WERI-Rb-1 (cell line): ENCODE results near the gene NR1D1.
A peak's percentile ranks its signal among the peaks of the same experiment; 100 is the strongest.

ENCODE experiments used
- DNase-seq: peaks from one replicate; pipeline ENCODE4 v3.0.0-alpha.2; 2020
- H3K27ac ChIP-seq: fragments of 250-450 bp; sonication (Bioruptor Pico); 2 replicates; pipeline ENCODE4 v1.5.1; 2020; ENCODE audit warnings: mild to moderate bottlenecking, moderate library complexity
- H3K27me3 ChIP-seq: fragments of 250-450 bp; sonication (Bioruptor Pico); 2 replicates; pipeline ENCODE4 v1.5.1; 2021; ENCODE audit warnings: mild to moderate bottlenecking, low read depth, moderate library complexity; ENCODE audit not compliant: insufficient read depth, severe bottlenecking
- H3K36me3 ChIP-seq: fragments of 250-450 bp; sonication (Bioruptor Pico); 2 replicates; pipeline ENCODE4 v1.5.1; 2020; ENCODE audit warnings: mild to moderate bottlenecking, moderate library complexity
- H3K4me3 ChIP-seq: 2 replicates; pipeline ENCODE4 v1.5.1; 2011; ENCODE audit warnings: low read depth, mild to moderate bottlenecking, control low read depth, low read length
- H3K9me3 ChIP-seq: fragments of 250-450 bp; sonication (Bioruptor Pico); 2 replicates; pipeline ENCODE4 v1.5.1; 2021; ENCODE audit warnings: mild to moderate bottlenecking, moderate library complexity; ENCODE audit not compliant: severe bottlenecking
- TF ChIP-seq, protein P1 (sequence below): IDR thresholded peaks from 2 replicates; pipeline ENCODE4 v1.5.1; 2011; ENCODE audit warnings: low read depth, mild to moderate bottlenecking, control low read depth, inconsistent platforms, low read length

The NR1D1 gene

DNA sequence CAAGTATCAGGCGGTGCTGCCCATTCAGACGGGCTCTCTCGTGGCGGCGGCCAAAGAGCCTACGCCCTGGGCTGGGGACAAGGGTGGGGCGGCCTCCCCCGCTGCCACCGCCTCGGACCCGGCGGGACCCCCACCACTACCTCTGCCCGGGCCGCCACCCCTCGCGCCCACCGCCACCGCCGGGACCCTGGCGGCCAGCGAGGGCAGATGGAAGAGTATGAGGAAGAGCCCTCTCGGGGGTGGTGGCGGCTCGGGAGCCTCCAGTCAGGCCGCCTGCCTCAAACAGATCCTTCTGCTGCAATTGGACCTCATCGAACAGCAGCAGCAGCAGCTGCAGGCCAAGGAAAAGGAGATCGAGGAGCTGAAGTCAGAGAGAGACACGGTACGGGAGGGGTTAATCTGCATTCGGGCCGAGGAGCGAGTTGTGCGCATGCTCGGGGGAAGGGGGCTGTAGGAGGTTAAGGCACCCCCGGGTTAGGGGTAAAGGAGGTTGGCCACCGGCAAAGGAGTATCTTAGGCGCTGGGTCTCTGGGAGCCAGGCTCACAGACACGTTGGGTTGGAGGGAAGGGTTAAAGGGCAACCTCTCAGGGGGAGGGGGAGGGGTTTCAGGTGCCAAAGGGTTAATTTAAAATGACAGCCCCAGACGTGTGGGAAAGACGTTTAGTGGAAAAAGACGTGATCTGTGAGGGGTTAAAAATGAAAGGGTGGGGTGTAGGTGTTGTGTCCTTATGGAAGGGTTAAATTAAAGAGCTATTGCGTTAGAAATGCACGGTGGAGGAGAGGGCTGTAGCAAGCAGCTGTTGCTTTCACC lies 22.8 kb upstream of the NR1D1 start:
- peak; percentile 85 for DNase-seq
- H3K27me3 ChIP-seq = no peaks in the 10 kb centered on the region

DNA sequence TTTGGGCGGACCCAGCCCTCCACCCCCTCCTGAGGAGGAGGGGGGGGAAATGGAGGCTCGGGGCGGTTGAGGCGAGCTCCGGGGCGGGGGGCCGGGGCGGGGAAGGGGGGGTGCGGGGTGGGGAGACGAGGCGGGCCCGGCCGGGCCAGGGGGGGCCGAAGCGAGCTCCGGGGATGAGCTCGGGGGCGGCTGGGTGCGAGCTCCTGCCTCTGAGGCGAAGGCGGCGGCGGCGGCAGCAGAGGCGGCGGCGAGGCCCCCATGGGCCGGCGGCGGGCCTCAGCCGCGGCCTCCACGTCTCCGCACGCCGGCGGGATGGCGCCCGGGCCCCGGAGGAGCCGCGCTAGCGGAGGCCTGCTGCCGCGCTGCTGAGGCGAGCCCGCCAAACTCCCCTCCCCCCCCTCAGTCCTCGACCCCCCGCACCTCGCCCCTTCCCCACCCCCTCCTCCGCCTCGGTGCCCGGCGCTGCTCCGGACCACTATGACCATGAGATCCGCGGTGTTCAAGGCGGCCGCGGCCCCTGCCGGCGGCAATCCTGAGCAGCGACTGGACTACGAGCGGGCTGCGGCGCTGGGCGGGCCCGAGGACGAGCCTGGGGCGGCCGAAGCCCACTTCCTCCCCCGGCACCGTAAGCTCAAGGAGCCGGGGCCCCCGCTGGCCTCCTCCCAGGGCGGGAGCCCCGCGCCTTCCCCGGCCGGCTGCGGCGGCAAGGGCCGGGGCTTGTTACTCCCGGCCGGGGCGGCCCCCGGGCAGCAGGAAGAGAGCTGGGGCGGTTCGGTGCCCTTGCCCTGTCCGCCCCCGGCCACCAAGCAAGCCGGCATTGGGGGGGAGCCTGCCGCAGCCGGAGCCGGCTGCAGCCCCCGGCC lies 22.0 kb upstream of the NR1D1 start:
- peak; percentile 63 for DNase-seq
- H3K27me3 ChIP-seq = no peaks in the 10 kb centered on the region
- TF ChIP-seq, protein P1, sequence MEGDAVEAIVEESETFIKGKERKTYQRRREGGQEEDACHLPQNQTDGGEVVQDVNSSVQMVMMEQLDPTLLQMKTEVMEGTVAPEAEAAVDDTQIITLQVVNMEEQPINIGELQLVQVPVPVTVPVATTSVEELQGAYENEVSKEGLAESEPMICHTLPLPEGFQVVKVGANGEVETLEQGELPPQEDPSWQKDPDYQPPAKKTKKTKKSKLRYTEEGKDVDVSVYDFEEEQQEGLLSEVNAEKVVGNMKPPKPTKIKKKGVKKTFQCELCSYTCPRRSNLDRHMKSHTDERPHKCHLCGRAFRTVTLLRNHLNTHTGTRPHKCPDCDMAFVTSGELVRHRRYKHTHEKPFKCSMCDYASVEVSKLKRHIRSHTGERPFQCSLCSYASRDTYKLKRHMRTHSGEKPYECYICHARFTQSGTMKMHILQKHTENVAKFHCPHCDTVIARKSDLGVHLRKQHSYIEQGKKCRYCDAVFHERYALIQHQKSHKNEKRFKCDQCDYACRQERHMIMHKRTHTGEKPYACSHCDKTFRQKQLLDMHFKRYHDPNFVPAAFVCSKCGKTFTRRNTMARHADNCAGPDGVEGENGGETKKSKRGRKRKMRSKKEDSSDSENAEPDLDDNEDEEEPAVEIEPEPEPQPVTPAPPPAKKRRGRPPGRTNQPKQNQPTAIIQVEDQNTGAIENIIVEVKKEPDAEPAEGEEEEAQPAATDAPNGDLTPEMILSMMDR = no peak
- H3K4me3 ChIP-seq = peak overlapping the region; percentile 95
- no peaks in the 10 kb centered on the region for H3K9me3 ChIP-seq
- H3K27ac ChIP-seq = peak overlapping the region; percentile 99
- H3K36me3 ChIP-seq = peaks cover 50% of the 10 kb centered on the region

More for the DNA sequence above, 22.8 kb upstream of the NR1D1 start:
- H3K4me3 ChIP-seq = peak overlapping the region; percentile 95
- H3K27ac ChIP-seq = peak overlapping the region; percentile 99
- no peaks in the 10 kb centered on the region for H3K9me3 ChIP-seq
- TF ChIP-seq, protein P1 = no peak
- peaks cover 58% of the 10 kb centered on the region for H3K36me3 ChIP-seq

DNA sequence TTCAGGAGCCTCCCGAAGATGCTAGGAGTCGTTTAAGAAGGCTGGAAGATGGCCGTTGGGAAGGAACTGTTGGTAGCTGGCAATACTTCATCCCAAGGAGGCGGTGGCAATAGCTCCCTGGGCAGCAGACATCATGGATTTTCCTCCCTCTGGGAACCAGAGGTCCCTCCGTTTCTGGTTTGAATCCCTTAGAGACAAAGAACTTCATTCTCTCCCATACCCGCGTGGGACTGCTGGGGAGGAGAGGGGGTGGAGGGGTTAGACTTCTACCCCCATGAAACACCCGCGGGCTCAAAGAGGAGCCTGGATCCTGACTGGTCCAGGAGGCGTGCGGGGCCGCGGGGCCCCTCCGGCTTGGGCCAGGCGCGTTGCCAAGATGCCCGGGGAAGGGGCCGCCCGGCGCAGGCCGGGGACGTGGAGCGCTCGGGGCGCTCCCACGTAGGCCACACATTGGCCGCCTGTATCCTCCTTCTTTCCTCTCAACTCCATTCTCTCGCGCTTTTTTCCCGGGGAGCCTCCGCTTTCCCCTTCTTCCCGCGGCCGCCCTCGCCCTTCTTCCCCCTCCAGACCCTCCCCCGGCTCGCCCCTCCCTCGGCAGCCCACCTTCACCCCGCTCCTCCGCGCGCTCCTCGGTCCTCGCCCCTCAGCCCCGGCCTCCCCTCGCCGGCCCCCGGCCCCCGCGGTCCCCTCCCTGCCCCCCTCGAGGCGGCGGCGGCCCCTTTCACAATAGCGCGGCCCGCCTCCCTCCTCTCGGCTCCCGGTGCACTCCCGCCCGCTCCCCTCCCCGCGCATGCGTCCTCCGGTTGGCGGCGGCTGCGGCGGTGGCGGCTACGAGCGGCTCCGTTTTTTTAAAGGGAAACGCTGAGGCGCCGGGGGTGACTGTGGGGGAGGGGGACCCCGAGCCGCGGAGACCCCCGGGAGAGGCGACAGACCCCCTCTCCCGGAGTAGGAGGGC lies 21.1 kb upstream of the NR1D1 start, which contains the start of gene MSL1:
MSL1 (plus strand) TSS at position 791 of the 955 bp plus-strand sequence. CDS start 642 bp downstream, outside the sequence.
- Histone ChIP-seq H3K36me3 (peaks cover 42% of the 10 kb centered on the region), H3K9me3 (no peaks in the 10 kb centered on the region), H3K27ac (peak within 1 kb of the TSS; percentile 99), H3K4me3 (peak within 1 kb of the TSS; percentile 95), H3K27me3 (no peaks in the 10 kb centered on the region)
- DNase-seq = peak; percentile 94
- TF ChIP-seq, protein P1 = no peak

DNA sequence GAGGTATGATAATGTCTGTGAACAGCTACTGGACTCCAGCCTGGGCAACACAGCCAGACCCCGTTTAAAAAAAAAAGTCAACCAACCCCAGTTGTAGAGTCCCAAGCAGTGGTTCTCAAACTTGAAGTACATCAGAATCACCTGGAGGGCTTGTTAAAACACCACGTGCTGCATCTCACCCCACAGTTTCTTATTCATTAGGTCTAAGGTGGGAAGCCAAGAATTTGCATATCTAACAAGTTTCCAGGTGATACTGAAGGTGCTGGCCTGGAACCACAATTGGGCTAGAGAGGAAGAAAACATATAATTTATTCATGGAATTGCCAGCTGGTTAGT lies 14.7 kb upstream of the NR1D1 start:
- no peak overlapping the region for H3K27ac ChIP-seq
- H3K9me3 ChIP-seq = no peaks in the 10 kb centered on the region
- H3K4me3 ChIP-seq = no peak overlapping the region
- H3K27me3 ChIP-seq = no peaks in the 10 kb centered on the region
- TF ChIP-seq, protein P1 = no peak
- H3K36me3 ChIP-seq = peaks cover 4% of the 10 kb centered on the region; the same call in 1 of the 2 replicates
- DNase-seq = no peak

DNA sequence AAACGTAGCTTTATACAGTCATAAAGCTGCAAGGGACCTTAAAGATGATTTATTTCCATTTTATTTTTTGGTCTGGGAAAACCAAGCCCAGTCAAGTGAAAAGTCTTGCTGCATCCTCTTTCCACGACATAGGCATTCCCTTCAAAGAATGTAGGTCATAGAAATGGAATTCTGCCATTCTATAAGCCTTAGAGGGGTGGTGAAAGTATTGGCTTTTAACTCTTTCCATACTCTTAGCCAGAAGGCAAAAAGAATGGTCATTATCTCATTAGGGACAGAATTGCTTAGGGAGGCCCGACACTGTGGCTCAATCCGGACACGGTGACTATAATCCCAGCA lies 13.5 kb upstream of the NR1D1 start:
- Histone ChIP-seq H3K36me3 (no peaks in the 10 kb centered on the region), H3K4me3 (peak overlapping the region; percentile 68), H3K9me3 (no peaks in the 10 kb centered on the region), H3K27ac (peak overlapping the region; percentile 76), H3K27me3 (no peaks in the 10 kb centered on the region)
- DNase-seq = no peak
- TF ChIP-seq, protein P1 = no peak
